Measurements from ENCODE around the gene CAPZB.

DNA sequence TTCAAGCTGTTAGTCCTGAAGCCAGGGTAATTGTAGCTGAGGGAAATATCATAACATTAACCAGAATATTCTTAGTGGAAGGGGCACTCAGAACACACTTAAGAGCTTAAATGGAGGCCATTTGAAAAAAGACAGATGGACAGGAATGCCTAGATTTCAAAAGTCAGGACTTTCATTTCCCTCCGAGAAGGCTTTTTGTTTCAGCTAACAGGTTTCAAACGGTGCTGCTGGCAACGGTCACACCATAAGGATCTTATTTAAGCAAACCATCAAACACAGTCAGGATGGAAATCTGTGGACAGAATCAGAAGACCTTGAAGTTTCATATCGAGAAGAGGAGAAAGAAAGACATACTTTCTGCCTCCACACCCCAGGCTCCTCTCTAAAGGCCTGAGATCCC lies 103.1 kb downstream of the CAPZB start:
- TF ChIP-seq, protein P1, sequence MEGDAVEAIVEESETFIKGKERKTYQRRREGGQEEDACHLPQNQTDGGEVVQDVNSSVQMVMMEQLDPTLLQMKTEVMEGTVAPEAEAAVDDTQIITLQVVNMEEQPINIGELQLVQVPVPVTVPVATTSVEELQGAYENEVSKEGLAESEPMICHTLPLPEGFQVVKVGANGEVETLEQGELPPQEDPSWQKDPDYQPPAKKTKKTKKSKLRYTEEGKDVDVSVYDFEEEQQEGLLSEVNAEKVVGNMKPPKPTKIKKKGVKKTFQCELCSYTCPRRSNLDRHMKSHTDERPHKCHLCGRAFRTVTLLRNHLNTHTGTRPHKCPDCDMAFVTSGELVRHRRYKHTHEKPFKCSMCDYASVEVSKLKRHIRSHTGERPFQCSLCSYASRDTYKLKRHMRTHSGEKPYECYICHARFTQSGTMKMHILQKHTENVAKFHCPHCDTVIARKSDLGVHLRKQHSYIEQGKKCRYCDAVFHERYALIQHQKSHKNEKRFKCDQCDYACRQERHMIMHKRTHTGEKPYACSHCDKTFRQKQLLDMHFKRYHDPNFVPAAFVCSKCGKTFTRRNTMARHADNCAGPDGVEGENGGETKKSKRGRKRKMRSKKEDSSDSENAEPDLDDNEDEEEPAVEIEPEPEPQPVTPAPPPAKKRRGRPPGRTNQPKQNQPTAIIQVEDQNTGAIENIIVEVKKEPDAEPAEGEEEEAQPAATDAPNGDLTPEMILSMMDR (conservative IDR thresholded peaks at IDR 0.05; ENCODE audit: low read depth, low read length) = no peak
- no peak for TF ChIP-seq RFX5 (IDR thresholded peaks at IDR 0.05; ENCODE audit: low read depth, low read length)
- TF ChIP-seq MAZ (IDR thresholded peaks at IDR 0.05; ENCODE audit: borderline replicate concordance, low read depth, low read length) = no peak
- TF ChIP-seq POLR2A (IDR thresholded peaks at IDR 0.05; ENCODE audit: low read depth, low read length) = no peak
- TF ChIP-seq RCOR1 (IDR thresholded peaks at IDR 0.05; ENCODE audit: insufficient replicate concordance, low read length) = no peak
- TF ChIP-seq, protein P2, sequence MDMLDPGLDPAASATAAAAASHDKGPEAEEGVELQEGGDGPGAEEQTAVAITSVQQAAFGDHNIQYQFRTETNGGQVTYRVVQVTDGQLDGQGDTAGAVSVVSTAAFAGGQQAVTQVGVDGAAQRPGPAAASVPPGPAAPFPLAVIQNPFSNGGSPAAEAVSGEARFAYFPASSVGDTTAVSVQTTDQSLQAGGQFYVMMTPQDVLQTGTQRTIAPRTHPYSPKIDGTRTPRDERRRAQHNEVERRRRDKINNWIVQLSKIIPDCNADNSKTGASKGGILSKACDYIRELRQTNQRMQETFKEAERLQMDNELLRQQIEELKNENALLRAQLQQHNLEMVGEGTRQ (IDR thresholded peaks at IDR 0.05; ENCODE audit: low read depth, low read length) = no peak
- TF ChIP-seq MXI1 (IDR thresholded peaks at IDR 0.05; ENCODE audit: borderline replicate concordance, low read depth, low read length) = no peak
- no peak for TF ChIP-seq FOS (IDR thresholded peaks at IDR 0.05; ENCODE audit: low read depth, low read length)
- no peak for TF ChIP-seq RAD21 (IDR thresholded peaks at IDR 0.05; ENCODE audit: low read length)
- no peak for TF ChIP-seq CEBPB (IDR thresholded peaks at IDR 0.05; ENCODE audit: low read depth, low read length)
- TF ChIP-seq BHLHE40 (IDR thresholded peaks at IDR 0.05; ENCODE audit: low read depth, low read length) = no peak
